NCI-H2081 treated with DMSO at 0.1 percent for 48 hours (cell line): ENCODE measurements around the gene AHR.
"Not testable (repeated sequence)": the region's sequence is repeated elsewhere in the genome, so short reads cannot be mapped to it uniquely, and the experiment has no call there.

Experiments used
- DNase-seq: peaks from one replicate; lab custom pipeline; 2025; lab: John Stamatoyannopoulos, UW

The AHR gene

DNA sequence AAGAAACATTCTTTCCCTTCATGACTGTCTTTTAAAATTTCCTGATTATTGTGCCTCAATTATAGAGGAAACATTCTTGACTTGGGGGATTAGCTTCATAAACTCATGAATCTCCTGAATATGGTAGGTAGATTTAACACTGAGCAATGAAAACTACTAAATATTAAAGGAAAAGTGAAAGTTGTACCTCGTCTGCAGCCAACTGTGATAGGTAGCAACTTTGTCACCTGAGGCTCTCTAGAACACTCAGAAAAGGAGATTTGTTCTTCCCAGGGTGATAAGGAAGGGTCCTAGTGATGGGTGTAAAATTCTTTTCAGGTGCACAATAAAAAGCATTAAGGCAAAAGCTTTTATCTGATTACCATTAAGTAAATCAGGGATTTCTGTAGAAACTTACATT, 78.1 kb downstream of the AHR start:
- no peak for DNase-seq

DNA sequence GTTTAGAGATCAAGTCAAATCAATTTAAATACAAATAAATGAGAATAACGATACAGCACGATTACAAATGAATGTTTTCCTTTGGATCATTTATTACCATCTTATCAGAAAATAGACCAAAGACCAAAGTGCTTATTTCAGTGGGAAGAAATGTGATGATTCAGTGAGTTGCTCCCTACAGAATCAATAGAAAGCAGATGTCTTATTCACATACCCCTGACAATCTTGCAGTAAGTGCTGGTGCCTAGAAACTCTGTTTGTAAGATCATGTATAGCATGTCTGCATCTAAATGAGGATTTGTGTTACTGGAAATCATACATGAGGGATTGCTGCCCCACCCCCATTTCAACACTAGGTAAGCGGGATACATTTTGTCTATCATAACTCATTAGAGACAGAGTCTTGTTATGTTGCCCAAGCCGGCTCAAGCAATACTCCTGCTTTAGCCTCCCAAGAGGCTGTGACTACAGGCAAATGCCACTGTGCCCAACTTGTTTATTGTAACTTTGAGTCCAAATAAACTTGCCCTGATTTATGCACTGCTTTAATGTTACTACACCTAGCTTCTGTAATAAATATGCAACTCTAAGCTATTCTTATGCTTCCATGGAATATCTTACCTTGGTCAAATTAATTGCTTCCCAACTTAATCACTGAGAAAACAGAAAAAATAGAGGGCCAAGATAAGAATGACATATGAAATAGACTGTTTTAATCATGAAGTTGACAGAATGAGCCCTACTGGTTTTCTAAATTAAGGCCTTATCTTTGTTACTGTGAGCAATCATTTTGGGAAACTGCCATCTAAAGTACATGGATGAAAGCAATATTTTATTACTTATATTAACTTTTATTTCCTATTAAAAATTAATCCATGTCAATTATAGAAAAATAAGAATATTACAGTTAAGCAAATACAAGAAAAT, 82.5 kb downstream of the AHR start:
- DNase-seq = no peak

DNA sequence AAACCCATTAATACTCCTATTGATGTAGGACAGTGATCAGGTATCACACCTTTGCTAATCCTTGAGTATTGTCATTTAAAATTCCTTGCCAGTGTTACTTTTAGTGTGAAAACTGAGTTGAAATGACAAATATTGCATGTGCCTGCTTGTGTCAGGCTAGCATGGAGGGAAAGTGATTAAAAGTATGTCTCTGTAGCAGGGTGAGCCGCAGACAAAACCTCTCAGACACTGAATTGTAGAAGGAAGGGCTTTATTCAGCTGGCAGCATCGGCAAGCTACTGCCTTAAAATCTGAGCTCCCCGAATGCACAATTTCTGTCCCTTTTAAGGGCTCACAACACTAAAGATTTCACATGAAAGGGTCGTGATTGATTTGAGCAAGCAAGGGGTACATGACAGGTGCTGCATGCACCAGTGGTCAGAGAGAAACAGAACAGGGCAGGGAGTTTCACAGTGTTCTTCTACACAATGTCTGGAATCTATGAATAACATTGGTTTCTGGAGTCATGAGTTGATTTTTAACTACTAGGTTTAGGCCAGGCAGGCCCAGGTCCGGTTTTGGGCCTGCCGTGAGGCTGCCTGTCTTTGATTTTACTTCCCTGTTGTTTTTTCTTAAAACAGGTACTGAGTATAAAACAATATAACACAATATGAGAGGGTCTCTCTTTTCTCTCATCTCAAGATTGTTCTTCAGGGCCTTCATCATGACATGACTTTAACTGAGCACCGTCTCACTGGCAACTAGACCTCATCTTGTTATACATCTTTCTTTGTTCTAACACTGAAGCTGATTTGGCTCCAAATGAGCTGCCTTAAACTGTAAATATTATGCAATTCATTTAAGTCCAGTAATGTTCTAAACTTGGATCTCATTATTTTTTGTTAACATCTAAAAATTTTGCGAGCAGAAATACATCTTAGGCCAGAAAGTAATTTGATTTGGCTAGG, 84.2 kb downstream of the AHR start:
- not testable (repeated sequence) for DNase-seq

DNA sequence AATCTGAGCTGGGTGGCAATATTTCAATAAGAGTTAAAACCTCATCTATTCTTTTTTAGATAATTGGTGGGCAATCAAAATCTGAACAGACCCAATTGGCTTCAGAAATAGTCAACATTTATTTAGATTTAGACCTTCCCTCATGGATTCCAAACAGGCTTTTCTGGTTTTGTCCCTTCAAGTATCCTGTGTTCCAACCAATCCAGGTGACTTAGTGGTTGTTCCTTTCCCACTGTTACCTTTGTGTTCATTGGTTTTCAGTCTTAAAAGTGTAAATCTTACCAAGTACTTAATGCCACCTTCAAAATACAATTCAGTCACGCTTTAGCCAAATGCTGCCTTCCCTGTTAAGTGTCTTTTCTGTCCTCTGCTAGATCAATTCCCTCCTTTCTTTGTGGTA, 85.9 kb downstream of the AHR start:
- no peak for DNase-seq

DNA sequence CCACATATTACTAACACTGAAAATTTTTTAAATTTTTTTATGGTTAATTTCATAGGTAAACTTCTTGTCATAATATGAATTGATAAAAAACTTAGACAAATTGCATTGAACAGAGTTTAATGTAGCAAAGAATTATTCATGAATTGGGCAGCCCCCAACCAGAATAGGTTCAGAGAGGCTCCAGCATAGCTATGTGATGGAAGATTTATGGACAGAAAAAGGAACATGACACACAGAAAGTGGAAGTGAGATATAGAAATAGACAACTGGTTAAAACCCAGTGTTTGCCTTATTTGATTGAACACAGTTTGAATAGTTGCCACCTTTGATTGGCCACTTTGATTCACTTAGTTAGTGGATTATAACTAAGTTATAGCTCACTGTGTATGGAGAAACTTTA, 87.2 kb downstream of the AHR start:
- DNase-seq = no peak

DNA sequence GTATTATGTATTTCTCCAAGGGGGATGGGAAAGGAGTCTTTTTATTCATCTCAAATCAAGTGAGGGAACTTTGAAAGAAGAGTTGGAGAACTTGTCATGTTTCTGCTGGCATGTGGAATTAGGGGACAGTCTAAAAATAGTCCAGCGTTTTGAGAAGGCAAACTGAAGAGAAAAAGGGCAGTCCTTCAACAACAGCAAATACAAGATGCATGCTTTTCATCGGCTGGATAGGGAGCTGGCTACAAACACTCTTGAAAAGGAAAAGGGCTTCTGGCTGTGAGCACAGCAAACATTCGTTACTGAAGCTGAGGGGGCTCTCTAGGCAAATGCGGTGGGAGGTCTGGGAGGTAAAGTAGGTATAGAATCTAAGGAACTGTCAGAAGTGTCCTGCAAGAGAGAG, 91.9 kb downstream of the AHR start:
- DNase-seq = no peak

DNA sequence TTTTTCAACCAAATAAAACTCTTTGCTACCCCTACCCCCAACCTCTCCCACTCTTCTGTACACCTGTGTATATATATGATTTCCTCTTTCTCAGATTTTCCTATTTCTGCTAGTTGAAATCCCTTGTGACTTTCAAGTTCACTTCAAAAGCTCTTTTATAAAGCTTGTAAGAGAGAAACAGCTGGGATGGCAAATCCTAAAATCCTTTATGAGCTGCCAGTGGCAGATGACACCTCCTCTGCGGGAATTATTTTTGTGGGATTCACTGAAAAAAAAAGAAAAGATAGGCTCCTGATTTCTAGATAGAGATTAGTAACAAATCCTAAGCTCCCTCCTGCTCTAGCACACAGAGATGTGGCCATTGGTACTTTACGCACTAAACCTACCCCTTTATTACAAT, 92.9 kb downstream of the AHR start:
- no peak for DNase-seq

DNA sequence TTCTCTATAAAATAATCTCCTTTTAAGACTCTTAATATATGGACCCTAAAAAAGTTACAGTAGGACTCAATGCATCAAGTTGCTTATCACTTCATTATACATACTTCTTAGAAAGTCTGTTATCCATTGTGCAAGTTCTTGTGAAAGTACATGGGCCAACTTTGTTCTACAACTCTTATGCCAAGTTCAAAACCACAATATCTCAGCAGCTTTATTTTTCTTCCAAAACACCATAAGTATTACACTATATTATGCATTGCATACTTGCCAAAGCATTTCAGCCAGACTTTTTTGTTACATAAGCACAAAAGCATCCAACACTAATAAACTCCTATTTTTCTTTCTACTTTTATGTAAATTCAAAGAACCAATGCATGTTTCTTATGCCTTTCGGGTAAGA, 94.4 kb downstream of the AHR start:
- DNase-seq = no peak

DNA sequence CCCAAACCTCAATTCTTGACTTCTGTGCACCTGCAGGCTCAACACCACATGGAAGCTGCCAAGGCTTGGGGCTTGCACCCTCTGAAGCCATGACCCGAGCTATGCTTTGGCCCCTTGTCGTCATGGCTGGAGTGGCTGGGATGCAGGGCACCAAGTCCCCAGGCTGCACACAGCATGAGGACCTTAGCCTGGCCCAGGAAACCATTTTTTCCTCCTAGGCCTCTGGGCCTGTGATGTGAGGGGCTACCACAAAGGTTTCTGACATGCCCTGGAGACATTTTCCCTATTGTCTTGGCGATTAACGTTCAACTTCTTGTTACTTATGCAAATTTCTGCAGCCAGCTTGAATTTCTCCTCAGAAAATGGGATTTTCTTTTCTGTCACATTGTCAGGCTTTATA, 96.1 kb downstream of the AHR start:
- DNase-seq = not testable (repeated sequence)
